Neural cell (in vitro differentiated cells): Measurements from ENCODE around the gene SEC14L1. TPM values are rescaled to one million over a fixed set of nuclear protein-coding genes. Genes with fewer than 3 reads are reported as not detected.

Experiments
- H2AFZ ChIP-seq: fragments of 200-600, 300-800 bp; sonication (generic), shearing (Covaris generic); 2 replicates; pipeline ENCODE4 v1.6.0; 2014; ENCODE audit warnings: low read depth, mild to moderate bottlenecking, antibody characterized with exemption, low read length, moderate library complexity
- H3F3A ChIP-seq: fragments of 200-600 bp; shearing (Covaris generic); 2 replicates; pipeline ENCODE4 v1.6.1; 2016; ENCODE audit warnings: mild to moderate bottlenecking, moderate library complexity, mixed read lengths, antibody characterized with exemption, low read length; ENCODE audit not compliant: insufficient read depth, poor library complexity, severe bottlenecking
- H3K27ac ChIP-seq: fragments of 200-600, 300-800 bp; sonication (generic), shearing (Covaris generic); 2 replicates; pipeline ENCODE4 v1.5.1; 2014; ENCODE audit warnings: mild to moderate bottlenecking, low read length, moderate library complexity
- H3K27me3 ChIP-seq: fragments of 300-800, 200-600 bp; sonication (generic), shearing (Covaris generic); 2 replicates; pipeline ENCODE4 v1.6.0; 2014; ENCODE audit warnings: mild to moderate bottlenecking, low read depth, low read length, moderate library complexity; ENCODE audit not compliant: insufficient read depth
- H3K36me3 ChIP-seq: fragments of 300-800, 200-600 bp; sonication (generic), shearing (Covaris generic); 2 replicates; pipeline ENCODE4 v1.5.1; 2014; ENCODE audit warnings: mild to moderate bottlenecking, antibody characterized with exemption, low read length, moderate library complexity; ENCODE audit not compliant: insufficient read depth
- H3K4me2 ChIP-seq: fragments of 300-800, 200-600 bp; sonication (generic), shearing (Covaris generic); 2 replicates; pipeline ENCODE4 v1.6.0; 2014; ENCODE audit warnings: mild to moderate bottlenecking, low read length
- H3K4me3 ChIP-seq: fragments of 300-800, 200-600 bp; sonication (generic), shearing (Covaris generic); 2 replicates; pipeline ENCODE4 v1.5.1; 2014; ENCODE audit warnings: mild to moderate bottlenecking, low read length, moderate library complexity
- H3K79me2 ChIP-seq: fragments of 200-600 bp; shearing (Covaris generic); replicated peaks from 2 replicates; pipeline ENCODE4 v1.6.0; 2014; ENCODE audit warnings: mild to moderate bottlenecking, low read length, moderate library complexity; ENCODE audit not compliant: insufficient read depth
- H3K9ac ChIP-seq: fragments of 300-800, 200-600 bp; sonication (generic), shearing (Covaris generic); 2 replicates; pipeline ENCODE4 v1.6.1; 2016; ENCODE audit warnings: mild to moderate bottlenecking, low read length, mixed read lengths
- H3K9me2 ChIP-seq: fragments of 200-600 bp; shearing (Covaris generic); 2 replicates; pipeline ENCODE4 v1.6.1; 2016; ENCODE audit warnings: mild to moderate bottlenecking, low read length, mixed read lengths; ENCODE audit not compliant: insufficient read depth
- H3K9me3 ChIP-seq: fragments of 200-600, 300-800 bp; sonication (generic), shearing (Covaris generic); 2 replicates; pipeline ENCODE4 v1.6.1; 2016; ENCODE audit warnings: mild to moderate bottlenecking, mixed run types, low read length, moderate library complexity, mixed read lengths
- H4K20me1 ChIP-seq: fragments of 200-600 bp; shearing (Covaris generic); 2 replicates; pipeline ENCODE4 v1.6.1; 2016; ENCODE audit warnings: mild to moderate bottlenecking, mixed run types; ENCODE audit not compliant: insufficient read depth
- CTCF ChIP-seq: fragments of 450-650 bp; IDR thresholded peaks from 2 replicates; pipeline ENCODE4 v1.5.1; 2014; ENCODE audit warnings: antibody characterized with exemption, mild to moderate bottlenecking, moderate library complexity; ENCODE audit not compliant: poor library complexity, severe bottlenecking
- EP300 ChIP-seq: fragments of 450-650 bp; conservative IDR thresholded peaks from 2 replicates; pipeline ENCODE4 v1.6.1; 2014; ENCODE audit warnings: antibody characterized with exemption, mild to moderate bottlenecking, moderate library complexity; ENCODE audit not compliant: poor library complexity, severe bottlenecking
- EZH2 ChIP-seq: fragments of 200-600, 300-800 bp; shearing (Covaris generic), sonication (generic); IDR thresholded peaks from 2 replicates; pipeline ENCODE4 v1.6.1; 2014; ENCODE audit warnings: antibody characterized with exemption, low read length, borderline replicate concordance, mild to moderate bottlenecking; ENCODE audit not compliant: insufficient read depth, poor library complexity, severe bottlenecking
- MXI1 ChIP-seq: fragments of 450-650 bp; conservative IDR thresholded peaks from 2 replicates; pipeline ENCODE4 v1.6.1; 2014; ENCODE audit warnings: antibody characterized with exemption, mild to moderate bottlenecking; ENCODE audit not compliant: poor library complexity, severe bottlenecking
- POLR2AphosphoS5 ChIP-seq: IDR thresholded peaks from 2 replicates; pipeline ENCODE4 v1.6.1; 2012
- RAD21 ChIP-seq: fragments of 450-650 bp; conservative IDR thresholded peaks from 2 replicates; pipeline ENCODE4 v1.6.1; 2014; ENCODE audit warnings: antibody characterized with exemption, mild to moderate bottlenecking, moderate library complexity
- REST ChIP-seq: IDR thresholded peaks from 2 replicates; pipeline ENCODE4 v1.6.1; 2012; ENCODE audit warnings: borderline replicate concordance
- SMC3 ChIP-seq: fragments of 450-650 bp; conservative IDR thresholded peaks from 2 replicates; pipeline ENCODE4 v1.6.1; 2014; ENCODE audit warnings: antibody characterized with exemption, mild to moderate bottlenecking, moderate library complexity; ENCODE audit not compliant: poor library complexity
- TAF1 ChIP-seq: IDR thresholded peaks from 2 replicates; pipeline ENCODE4 v1.6.1; 2012; ENCODE audit warnings: low read depth
- polyA plus RNA-seq: library from polyadenylated mRNA; depleted of rRNA; stranded (reverse); fragments of >200 nt; gene quantifications from 2 replicates; pipeline ENCODE4 v1.2.3, GENCODE V29; 2014

The SEC14L1 gene
- polyA plus RNA-seq, 1 donor from 2014 or later: 40.4 TPM

- H2AFZ ChIP-seq: no peak overlapping the region
- H3K9me2 ChIP-seq: no peaks in the 10 kb centered on the region
- H3F3A ChIP-seq: no peaks in the 10 kb centered on the region
- H3K27ac ChIP-seq: no peak overlapping the region
- no peaks in the 10 kb centered on the region for H3K27me3 ChIP-seq
- no peaks in the 10 kb centered on the region for H4K20me1 ChIP-seq
- H3K4me3 ChIP-seq: no peak overlapping the region
- no peak for TF ChIP-seq RAD21
- TF ChIP-seq MXI1: no peak
- no peak for TF ChIP-seq EZH2
- no peak for TF ChIP-seq EP300
- no peak for TF ChIP-seq CTCF
- TF ChIP-seq POLR2AphosphoS5: no peak
- H3K36me3 ChIP-seq: no peaks in the 10 kb centered on the region
- no peak overlapping the region for H3K9ac ChIP-seq
- no peaks in the 10 kb centered on the region for H3K79me2 ChIP-seq
- H3K9me3 ChIP-seq: no peaks in the 10 kb centered on the region
- no peak overlapping the region for H3K4me2 ChIP-seq
Measured at GRCh38 chr17:77205396-77206125, 64.8 kb downstream of the SEC14L1 start.

- no peaks in the 10 kb centered on the region for H3F3A ChIP-seq
- H3K9me3 ChIP-seq: no peaks in the 10 kb centered on the region
- no peak overlapping the region for H3K4me2 ChIP-seq
- H3K36me3 ChIP-seq: no peaks in the 10 kb centered on the region
- H4K20me1 ChIP-seq: no peaks in the 10 kb centered on the region
- no peak overlapping the region for H3K9ac ChIP-seq
- no peak for TF ChIP-seq CTCF
- TF ChIP-seq MXI1: no peak
- TF ChIP-seq EP300: no peak
- no peak overlapping the region for H3K27ac ChIP-seq
- no peak overlapping the region for H2AFZ ChIP-seq
- no peaks in the 10 kb centered on the region for H3K9me2 ChIP-seq
- no peaks in the 10 kb centered on the region for H3K79me2 ChIP-seq
- no peak overlapping the region for H3K4me3 ChIP-seq
- H3K27me3 ChIP-seq: no peaks in the 10 kb centered on the region
Measured at GRCh38 chr17:77206158-77206956, 65.6 kb downstream of the SEC14L1 start.

- H3K4me2 ChIP-seq: no peak overlapping the region
- no peaks in the 10 kb centered on the region for H3K36me3 ChIP-seq
- H3K4me3 ChIP-seq: no peak overlapping the region
- no peaks in the 10 kb centered on the region for H3K79me2 ChIP-seq
- H3K9me3 ChIP-seq: no peaks in the 10 kb centered on the region
- no peak overlapping the region for H3K9ac ChIP-seq
- no peaks in the 10 kb centered on the region for H3K27me3 ChIP-seq
- no peaks in the 10 kb centered on the region for H3K9me2 ChIP-seq
- no peaks in the 10 kb centered on the region for H4K20me1 ChIP-seq
- no peak for TF ChIP-seq RAD21
- TF ChIP-seq CTCF: no peak
- no peak for TF ChIP-seq EZH2
- TF ChIP-seq TAF1: no peak
- TF ChIP-seq MXI1: no peak
- no peak for TF ChIP-seq POLR2AphosphoS5
- no peak for TF ChIP-seq SMC3
- no peak for TF ChIP-seq REST
- no peak for TF ChIP-seq EP300
- no peak overlapping the region for H2AFZ ChIP-seq
- H3F3A ChIP-seq: no peaks in the 10 kb centered on the region
- H3K27ac ChIP-seq: no peak overlapping the region
Measured at GRCh38 chr17:77207689-77208216, 67.0 kb downstream of the SEC14L1 start.
